ENCODE data around the gene DAP. TPM values are rescaled to one million over a fixed set of nuclear protein-coding genes. Genes with fewer than 3 reads are reported as not detected.

DAP gene
- total RNA-seq, 2 donors from 2014 or later: 34.6 to 65.8 TPM

GRCh38 chr5:10635867-10636350 lies 125.1 kb downstream of the DAP start:
- no peaks in the 10 kb centered on the region for H3K36me3 ChIP-seq
- no peak overlapping the region for H3K4me3 ChIP-seq
- no peaks in the 10 kb centered on the region for H3K4me1 ChIP-seq
- no peak for DNase-seq (ENCODE audit: low spot score)
- no peaks in the 10 kb centered on the region for H3K27me3 ChIP-seq
- H3K27ac ChIP-seq: no peak overlapping the region
- TF ChIP-seq CTCF (IDR thresholded peaks at IDR 0.05): no peak
- no peaks in the 10 kb centered on the region for H3K9me3 ChIP-seq

GRCh38 chr5:10635257-10635866 lies 125.7 kb downstream of the DAP start:
- H3K4me1 ChIP-seq: no peaks in the 10 kb centered on the region
- no peak overlapping the region for H3K4me3 ChIP-seq
- H3K9me3 ChIP-seq: no peaks in the 10 kb centered on the region
- H3K27ac ChIP-seq: no peak overlapping the region
- DNase-seq (ENCODE audit: low spot score): no peak
- no peaks in the 10 kb centered on the region for H3K36me3 ChIP-seq
- TF ChIP-seq CTCF (IDR thresholded peaks at IDR 0.05): no peak
- no peaks in the 10 kb centered on the region for H3K27me3 ChIP-seq

GRCh38 chr5:10634562-10634961 lies 126.5 kb downstream of the DAP start:
- Histone ChIP-seq H3K9me3 (no peaks in the 10 kb centered on the region), H3K27me3 (no peaks in the 10 kb centered on the region), H3K36me3 (no peaks in the 10 kb centered on the region), H3K4me1 (no peaks in the 10 kb centered on the region), H3K27ac (no peak overlapping the region), H3K4me3 (no peak overlapping the region)
- no peak for DNase-seq (ENCODE audit: low spot score)
- no peak for TF ChIP-seq CTCF (IDR thresholded peaks at IDR 0.05)

GRCh38 chr5:10634050-10634449 lies 127.0 kb downstream of the DAP start:
- H3K4me3 ChIP-seq: no peak overlapping the region
- no peaks in the 10 kb centered on the region for H3K4me1 ChIP-seq
- no peaks in the 10 kb centered on the region for H3K27me3 ChIP-seq
- H3K9me3 ChIP-seq: no peaks in the 10 kb centered on the region
- H3K27ac ChIP-seq: no peak overlapping the region
- no peak for DNase-seq (ENCODE audit: low spot score)
- no peaks in the 10 kb centered on the region for H3K36me3 ChIP-seq
- no peak for TF ChIP-seq CTCF (IDR thresholded peaks at IDR 0.05)

- Histone ChIP-seq H3K27ac (no peak overlapping the region), H3K9me3 (no peaks in the 10 kb centered on the region), H3K4me3 (no peak overlapping the region), H3K4me1 (no peaks in the 10 kb centered on the region), H3K27me3 (no peaks in the 10 kb centered on the region), H3K36me3 (no peaks in the 10 kb centered on the region)
- TF ChIP-seq CTCF (IDR thresholded peaks at IDR 0.05): no peak
- no peak for DNase-seq (ENCODE audit: low spot score)
These were observed 127.6 kb downstream of the DAP start for GRCh38 chr5:10633271-10634049.
